ENCODE measurements around the gene TMEM134.
"Not testable (repeated sequence)": the region's sequence is repeated elsewhere in the genome, so short reads cannot be mapped to it uniquely, and the experiment has no call there.

- TF ChIP-seq CTCF (IDR thresholded peaks at IDR 0.05; ENCODE audit: low read length); EZH2 (IDR thresholded peaks at IDR 0.05; ENCODE audit: borderline replicate concordance, low read length): not testable (repeated sequence)
Observed at GRCh38 chr11:67476692-67477091, 7.6 kb upstream of the TMEM134 start.
